CD4-positive, alpha-beta T cell treated with Interleukin-12 subunit alpha and Interleukin-12 subunit beta, for 1 hour (primary cell): Measurements from ENCODE around the gene LARP1.

Experiments
- DNase-seq: peaks from one replicate; pipeline ENCODE4 v3.0.0-alpha.2; 2020

Gene LARP1

GRCh38 chr5:154861946-154862345 lies 106.8 kb downstream of the LARP1 start:
- DNase-seq, result no peak

- DNase-seq, result no peak
Measured at GRCh38 chr5:154862766-154863165, 107.6 kb downstream of the LARP1 start.

GRCh38 chr5:154863291-154864080 lies 108.3 kb downstream of the LARP1 start:
- no peak for DNase-seq

GRCh38 chr5:154865466-154866184 lies 110.4 kb downstream of the LARP1 start:
- DNase-seq, result no peak

GRCh38 chr5:154866841-154867240 lies 111.7 kb downstream of the LARP1 start:
- no peak for DNase-seq
